Loucy (cell line): ENCODE results near the gene HSPG2.

Source experiments
- H2AFZ ChIP-seq: fragments of 200-600 bp; sonication (generic); 2 replicates; pipeline ENCODE4 v1.6.0; 2016; ENCODE audit warnings: antibody characterized with exemption, mild to moderate bottlenecking, low read length, moderate library complexity
- H3F3A ChIP-seq: fragments of 200-600 bp; 2 replicates; pipeline ENCODE4 v1.6.0; 2016; ENCODE audit warnings: antibody characterized with exemption, low read depth, mild to moderate bottlenecking
- H3K27me3 ChIP-seq: fragments of 200-600 bp; sonication (generic); 2 replicates; pipeline ENCODE4 v1.6.1; 2014; ENCODE audit warnings: low read length, mild to moderate bottlenecking; ENCODE audit not compliant: insufficient read depth, poor library complexity, severe bottlenecking
- H3K36me3 ChIP-seq: fragments of 200-600 bp; sonication (generic); 2 replicates; pipeline ENCODE4 v1.6.1; 2016; ENCODE audit warnings: low read length; ENCODE audit not compliant: insufficient read depth
- H3K4me1 ChIP-seq: fragments of 200-600 bp; sonication (generic); 2 replicates; pipeline ENCODE4 v1.5.1; 2014; ENCODE audit warnings: low read length, mild to moderate bottlenecking; ENCODE audit not compliant: insufficient read depth, poor library complexity, severe bottlenecking
- H3K4me2 ChIP-seq: fragments of 200-600 bp; sonication (generic); 2 replicates; pipeline ENCODE4 v1.6.0; 2014; ENCODE audit warnings: antibody characterized with exemption, low read length, low read depth, mild to moderate bottlenecking; ENCODE audit not compliant: poor library complexity, severe bottlenecking
- H3K4me3 ChIP-seq: fragments of 200-600 bp; sonication (generic); 2 replicates; pipeline ENCODE4 v1.5.1; 2014; ENCODE audit warnings: low read length, mild to moderate bottlenecking, mixed read lengths; ENCODE audit not compliant: poor library complexity, severe bottlenecking
- H3K79me2 ChIP-seq: fragments of 200-600 bp; sonication (generic); 2 replicates; pipeline ENCODE4 v1.6.1; 2014; ENCODE audit warnings: low read length; ENCODE audit not compliant: insufficient read depth
- H3K9ac ChIP-seq: fragments of 200-600 bp; sonication (generic); 2 replicates; pipeline ENCODE4 v1.6.0; 2014; ENCODE audit warnings: mild to moderate bottlenecking, low read depth, low read length, moderate library complexity; ENCODE audit not compliant: poor library complexity, severe bottlenecking
- H3K9me2 ChIP-seq: fragments of 200-600 bp; sonication (generic); replicated peaks from 2 replicates; pipeline ENCODE4 v1.6.1; 2016; ENCODE audit warnings: low read depth, low read length, mixed read lengths
- H3K9me3 ChIP-seq: fragments of 200-600 bp; sonication (generic); 2 replicates; pipeline ENCODE4 v1.6.1; 2014; ENCODE audit warnings: mild to moderate bottlenecking, antibody characterized with exemption, low read length, low read depth; ENCODE audit not compliant: insufficient read depth
- H4K20me1 ChIP-seq: fragments of 200-600 bp; sonication (generic); 2 replicates; pipeline ENCODE4 v1.6.0; 2014; ENCODE audit warnings: antibody characterized with exemption, low read length, mild to moderate bottlenecking; ENCODE audit not compliant: insufficient read depth, poor library complexity, severe bottlenecking
- CTCF ChIP-seq: fragments of 200-600 bp; sonication (generic); conservative IDR thresholded peaks from 2 replicates; pipeline ENCODE4 v1.5.1; 2014; ENCODE audit warnings: mild to moderate bottlenecking, antibody characterized with exemption, low read length
- EZH2phosphoT487 ChIP-seq: fragments of 200-600 bp; IDR thresholded peaks from 2 replicates; pipeline ENCODE4 v1.6.1; 2018; ENCODE audit warnings: antibody characterized with exemption, mild to moderate bottlenecking, moderate library complexity, borderline replicate concordance

HSPG2 gene

GRCh38 chr1:21893046-21893805 is 43.9 kb downstream of the HSPG2 start:
- no peaks in the 10 kb centered on the region for H3K36me3 ChIP-seq
- H3K9me2 ChIP-seq, result no peaks in the 10 kb centered on the region
- no peak overlapping the region for H2AFZ ChIP-seq
- H3K9ac ChIP-seq, result no peak overlapping the region
- H3K9me3 ChIP-seq, result no peaks in the 10 kb centered on the region
- no peaks in the 10 kb centered on the region for H3F3A ChIP-seq
- H3K79me2 ChIP-seq, result no peaks in the 10 kb centered on the region
- H3K4me2 ChIP-seq, result no peak overlapping the region
- no peak overlapping the region for H3K4me3 ChIP-seq
- no peak for TF ChIP-seq EZH2phosphoT487
- TF ChIP-seq CTCF, result no peak
- no peaks in the 10 kb centered on the region for H3K4me1 ChIP-seq
- H4K20me1 ChIP-seq, result no peaks in the 10 kb centered on the region
- no peaks in the 10 kb centered on the region for H3K27me3 ChIP-seq

DNA sequence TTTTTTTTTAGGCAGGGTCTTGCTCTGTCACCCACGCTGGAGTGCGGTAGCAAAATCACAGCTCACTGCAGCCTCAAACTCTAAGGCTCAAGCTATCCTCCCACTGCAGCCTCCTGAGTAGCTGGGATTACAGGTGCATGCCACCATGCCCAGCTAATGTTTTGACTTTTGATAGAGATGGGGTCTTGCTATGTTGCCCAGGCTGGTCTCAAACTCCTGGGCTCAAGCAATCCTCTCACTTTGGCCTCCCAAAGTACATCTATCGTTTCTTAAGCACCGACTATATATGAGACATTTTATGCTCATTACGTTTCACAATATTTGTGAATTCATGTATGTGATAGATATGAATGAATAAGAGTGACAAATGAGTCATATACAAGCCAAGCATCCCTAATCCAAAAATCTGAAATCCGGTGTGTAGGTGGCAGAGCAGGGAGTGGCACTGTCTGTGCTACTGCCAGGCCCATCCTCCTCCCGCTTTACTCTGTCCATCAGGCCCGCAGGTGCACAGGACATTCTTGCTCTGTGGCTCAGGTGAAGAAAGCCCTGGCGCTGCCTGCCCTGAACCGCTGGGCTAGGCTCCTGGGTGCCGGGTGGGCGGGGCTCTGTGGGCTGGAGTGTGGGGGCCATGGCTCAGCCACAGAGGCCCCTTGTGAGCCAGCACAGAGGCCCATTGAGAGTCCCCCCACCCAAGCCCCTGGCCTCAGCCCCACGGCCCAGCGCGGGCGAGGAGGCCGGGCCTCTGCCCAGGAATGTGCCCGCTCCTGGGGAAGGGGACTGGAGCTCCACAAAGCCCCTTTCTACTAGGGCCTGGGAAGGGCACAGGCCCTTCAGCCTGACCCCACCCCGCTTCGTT is 45.3 kb downstream of the HSPG2 start:
- Histone ChIP-seq H3K4me3 (no peak overlapping the region), H3K27me3 (no peaks in the 10 kb centered on the region), H3K36me3 (no peaks in the 10 kb centered on the region), H3K9ac (no peak overlapping the region), H3K4me2 (no peak overlapping the region), H3K4me1 (no peaks in the 10 kb centered on the region), H2AFZ (no peak overlapping the region), H4K20me1 (no peaks in the 10 kb centered on the region), H3K9me3 (no peaks in the 10 kb centered on the region), H3K79me2 (no peaks in the 10 kb centered on the region), H3K9me2 (no peaks in the 10 kb centered on the region), H3F3A (no peaks in the 10 kb centered on the region)
- no peak for TF ChIP-seq CTCF
- TF ChIP-seq EZH2phosphoT487, result no peak

DNA sequence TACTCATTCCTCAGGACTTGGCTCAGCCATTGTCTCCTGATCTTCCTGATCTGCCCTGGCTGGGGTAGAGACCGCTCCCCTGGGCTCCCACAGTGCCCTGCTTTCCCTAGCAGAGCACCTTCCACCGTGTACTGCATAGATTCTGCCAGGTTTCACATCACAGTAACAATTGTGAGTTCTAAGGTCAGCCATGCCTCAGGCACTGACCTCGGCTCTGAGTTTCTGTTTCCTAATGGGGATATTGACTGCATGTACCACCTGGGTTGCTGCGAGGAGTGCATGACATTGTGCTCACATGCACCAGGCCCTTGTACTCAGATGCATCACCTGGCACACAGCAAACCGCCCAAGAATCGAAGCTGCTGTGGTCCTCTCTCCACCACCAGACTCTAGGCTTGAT is 46.0 kb downstream of the HSPG2 start:
- Histone ChIP-seq H3K4me2 (no peak overlapping the region), H4K20me1 (no peaks in the 10 kb centered on the region), H3K9ac (no peak overlapping the region), H3K36me3 (no peaks in the 10 kb centered on the region), H3K4me1 (no peaks in the 10 kb centered on the region), H3K9me2 (no peaks in the 10 kb centered on the region), H3K27me3 (no peaks in the 10 kb centered on the region), H2AFZ (no peak overlapping the region), H3F3A (no peaks in the 10 kb centered on the region), H3K79me2 (no peaks in the 10 kb centered on the region), H3K9me3 (no peaks in the 10 kb centered on the region), H3K4me3 (no peak overlapping the region)
- TF ChIP-seq CTCF, result no peak
- no peak for TF ChIP-seq EZH2phosphoT487
